Heart left ventricle (tissue), 13 donors: Measurements from ENCODE around the gene IQGAP2.

ENCODE experiments used
- CTCF ChIP-seq, 12 donors: fragments of 200-600 bp; sonication (generic) in 4 of 12; IDR thresholded peaks; one replicate each; pipeline versions ENCODE4 v1.5.0 to v1.8.0; 2018 to 2022; ENCODE audit warnings: antibody characterized with exemption in 12 of 12, mild to moderate bottlenecking in 5 of 12
- POLR2A ChIP-seq, 2 donors: fragments of 450-650 bp; IDR thresholded peaks; one replicate each; pipeline ENCODE4 v1.6.1; 2017; ENCODE audit warnings: antibody characterized with exemption in 2 of 2, mild to moderate bottlenecking in 2 of 2, moderate library complexity in 2 of 2
- donor health status: ischemic (EF 13 %, LVEDD 7.1; RV severe dilation, severe dysfunction).
- donor health status: DM: no; HTN: yes; CAD: no.
- donor health status: DM: no; HTN: no; CAD: no.
- donor health status: ischemic (EF 25% LVEDD 6.9; RV normal size, moderate dysfunction).
- donor health status: ischemic (EF 25% LVEDD 5.7; RV mildly dilated, moderate dysfunction).
- donor health status: ischemic (EF 35%, LVEDD 5.7; RV mildly dilated, moderate dysfunction).
- donor health status: nonischemic (EF 11% LVEDD 7.7; RV severe dilation, severe dysfunction).
- donor health status: DM: yes; HTN: yes; CAD: no.
- donor health status: PGD.
- donor health status: ischemic (EF 29% LVEDD 5.4; RV normal size, mild dysfunction).
- donor health status: nonischemic (EF 23%, LVEDD 6.1; RV moderate dilation, normal function).

- TF ChIP-seq CTCF (IDR thresholded peaks at IDR 0.05) (no peak), POLR2A (IDR thresholded peaks at IDR 0.05) (no peak)
Observed at GRCh38 chr5:76489877-76490688, 87.0 kb downstream of the IQGAP2 start.
